ENCODE results near the gene PACSIN1. TPM values are rescaled to one million over a fixed set of nuclear protein-coding genes. Genes with fewer than 3 reads are reported as not detected.

The PACSIN1 gene
- total RNA-seq, 1 donor from 2014 or later = 0.08 TPM

DNA sequence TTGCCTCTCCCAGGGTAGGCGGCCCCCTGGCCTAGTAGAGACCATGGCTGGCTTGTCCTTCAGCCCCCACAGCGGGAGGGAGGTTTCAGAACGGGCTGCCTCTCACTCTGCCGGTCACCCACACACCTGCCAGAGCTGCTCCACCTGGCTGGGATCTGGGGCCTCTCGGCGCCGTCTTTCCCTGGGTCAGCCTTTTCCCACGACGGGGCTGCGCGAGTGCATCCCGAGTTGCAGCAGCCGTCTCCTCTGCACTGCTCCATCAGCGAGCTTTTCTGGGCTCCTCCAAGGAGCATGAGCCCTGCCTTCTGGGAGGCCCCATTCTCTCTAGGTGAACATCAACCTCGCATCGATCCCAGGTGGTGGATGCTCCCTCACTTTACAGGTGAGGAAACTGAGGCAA, 106.1 kb downstream of the PACSIN1 start:
- no peak for DNase-seq (ENCODE audit: low spot score)
- H3K4me1 Mint-ChIP-seq (ENCODE audit: unreplicated experiment) = peaks cover 7% of the 10 kb centered on the region
- H3K4me3 Mint-ChIP-seq (ENCODE audit: unreplicated experiment) = no peak overlapping the region
- no peak for TF ChIP-seq CTCF (IDR thresholded peaks at IDR 0.05; ENCODE audit: unreplicated experiment)
- peaks cover 8% of the 10 kb centered on the region for H3K27me3 Mint-ChIP-seq (ENCODE audit: unreplicated experiment)
- H3K9me3 Mint-ChIP-seq (ENCODE audit: unreplicated experiment) = no peaks in the 10 kb centered on the region
- H3K36me3 Mint-ChIP-seq (ENCODE audit: low read depth, unreplicated experiment) = no peaks in the 10 kb centered on the region
- H3K27ac Mint-ChIP-seq (ENCODE audit: unreplicated experiment) = no peak overlapping the region

DNA sequence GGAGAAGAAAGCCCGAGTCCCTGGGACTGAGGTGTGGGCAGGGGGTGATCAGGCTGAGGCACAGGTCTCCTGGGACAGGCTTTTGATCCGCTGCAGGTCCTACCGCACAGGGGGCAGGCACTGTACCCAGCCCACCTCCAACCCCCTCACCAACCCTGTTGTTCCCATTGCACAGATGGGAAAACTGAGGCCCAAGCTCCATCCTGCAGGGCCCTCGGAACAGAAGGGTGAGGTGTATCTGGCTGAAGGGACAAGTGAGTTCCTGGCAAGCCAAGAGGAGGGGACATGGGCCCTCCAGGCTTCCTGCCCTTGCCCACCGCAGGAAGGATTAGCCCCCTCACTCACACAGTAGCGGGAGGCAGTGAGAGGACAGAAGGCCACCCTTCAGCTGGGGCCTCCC, 106.7 kb downstream of the PACSIN1 start:
- Mint-ChIP-seq H3K4me1 (ENCODE audit: unreplicated experiment) (peaks cover 7% of the 10 kb centered on the region), H3K9me3 (ENCODE audit: unreplicated experiment) (no peaks in the 10 kb centered on the region), H3K36me3 (ENCODE audit: low read depth, unreplicated experiment) (no peaks in the 10 kb centered on the region), H3K4me3 (ENCODE audit: unreplicated experiment) (no peak overlapping the region), H3K27ac (ENCODE audit: unreplicated experiment) (no peak overlapping the region), H3K27me3 (ENCODE audit: unreplicated experiment) (peaks cover 8% of the 10 kb centered on the region)
- no peak for TF ChIP-seq CTCF (IDR thresholded peaks at IDR 0.05; ENCODE audit: unreplicated experiment)
- no peak for DNase-seq (ENCODE audit: low spot score)

GRCh38 chr6:34573567-34574183, 107.8 kb downstream of the PACSIN1 start:
- H3K36me3 Mint-ChIP-seq (ENCODE audit: low read depth, unreplicated experiment) = no peaks in the 10 kb centered on the region

GRCh38 chr6:34574647-34575293, 108.9 kb downstream of the PACSIN1 start:
- no peak for DNase-seq (ENCODE audit: low spot score)
- no peaks in the 10 kb centered on the region for H3K9me3 Mint-ChIP-seq (ENCODE audit: unreplicated experiment)
- no peak overlapping the region for H3K27ac Mint-ChIP-seq (ENCODE audit: unreplicated experiment)
- TF ChIP-seq CTCF (IDR thresholded peaks at IDR 0.05; ENCODE audit: unreplicated experiment) = no peak
- H3K27me3 Mint-ChIP-seq (ENCODE audit: unreplicated experiment) = peaks cover 8% of the 10 kb centered on the region
- H3K36me3 Mint-ChIP-seq (ENCODE audit: low read depth, unreplicated experiment) = no peaks in the 10 kb centered on the region
- no peaks in the 10 kb centered on the region for H3K4me1 Mint-ChIP-seq (ENCODE audit: unreplicated experiment)
- no peak overlapping the region for H3K4me3 Mint-ChIP-seq (ENCODE audit: unreplicated experiment)

More at GRCh38 chr6:34573567-34574183, 107.8 kb downstream of the PACSIN1 start:
- no peak for TF ChIP-seq CTCF (IDR thresholded peaks at IDR 0.05; ENCODE audit: unreplicated experiment)
- peaks cover 2% of the 10 kb centered on the region for H3K4me1 Mint-ChIP-seq (ENCODE audit: unreplicated experiment)
- H3K4me3 Mint-ChIP-seq (ENCODE audit: unreplicated experiment) = no peak overlapping the region
- DNase-seq (ENCODE audit: low spot score) = no peak
- no peak overlapping the region for H3K27ac Mint-ChIP-seq (ENCODE audit: unreplicated experiment)
- H3K27me3 Mint-ChIP-seq (ENCODE audit: unreplicated experiment) = peaks cover 8% of the 10 kb centered on the region
- no peaks in the 10 kb centered on the region for H3K9me3 Mint-ChIP-seq (ENCODE audit: unreplicated experiment)

DNA sequence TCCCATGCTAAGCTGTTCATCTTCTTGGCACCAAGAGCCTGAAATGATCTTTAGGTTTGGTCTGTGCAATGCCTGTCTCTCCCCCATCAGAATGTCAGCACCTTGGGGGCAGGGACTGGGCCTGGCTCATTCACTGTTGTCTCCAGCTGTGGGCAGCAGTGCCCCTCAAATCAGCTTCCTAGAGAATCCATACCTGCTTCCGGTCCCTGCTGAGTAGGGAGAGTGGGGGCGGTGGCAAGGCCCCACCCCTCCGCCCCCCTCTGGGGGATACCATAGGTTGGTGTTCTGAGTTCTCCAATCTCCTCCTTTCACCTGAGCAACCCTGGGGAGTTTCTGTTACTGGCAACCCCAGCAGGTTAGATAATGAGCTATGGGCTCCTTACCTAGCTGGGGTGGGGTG, 109.5 kb downstream of the PACSIN1 start:
- TF ChIP-seq CTCF (IDR thresholded peaks at IDR 0.05; ENCODE audit: unreplicated experiment) = no peak
- no peak overlapping the region for H3K27ac Mint-ChIP-seq (ENCODE audit: unreplicated experiment)

More for the DNA sequence above, 109.5 kb downstream of the PACSIN1 start:
- Mint-ChIP-seq H3K27me3 (ENCODE audit: unreplicated experiment) (peaks cover 8% of the 10 kb centered on the region), H3K36me3 (ENCODE audit: low read depth, unreplicated experiment) (peaks cover under 1% of the 10 kb centered on the region), H3K4me3 (ENCODE audit: unreplicated experiment) (no peak overlapping the region), H3K9me3 (ENCODE audit: unreplicated experiment) (no peaks in the 10 kb centered on the region), H3K4me1 (ENCODE audit: unreplicated experiment) (no peaks in the 10 kb centered on the region)
- DNase-seq (ENCODE audit: low spot score) = no peak
